GM23248 (cell line): ENCODE results near the gene NLRP9.

Source experiments
- EZH2 ChIP-seq: fragments of 200-600 bp; sonication (generic); IDR thresholded peaks from 2 replicates; pipeline ENCODE4 v1.6.1; 2018; ENCODE audit warnings: antibody characterized with exemption, mild to moderate bottlenecking; ENCODE audit not compliant: insufficient read depth, poor library complexity, severe bottlenecking
- EZH2phosphoT487 ChIP-seq: fragments of 200-600 bp; sonication (generic); IDR thresholded peaks from 2 replicates; pipeline ENCODE4 v1.6.1; 2018; ENCODE audit warnings: antibody characterized with exemption, moderate library complexity, mild to moderate bottlenecking, low read depth; ENCODE audit not compliant: insufficient read depth

DNA sequence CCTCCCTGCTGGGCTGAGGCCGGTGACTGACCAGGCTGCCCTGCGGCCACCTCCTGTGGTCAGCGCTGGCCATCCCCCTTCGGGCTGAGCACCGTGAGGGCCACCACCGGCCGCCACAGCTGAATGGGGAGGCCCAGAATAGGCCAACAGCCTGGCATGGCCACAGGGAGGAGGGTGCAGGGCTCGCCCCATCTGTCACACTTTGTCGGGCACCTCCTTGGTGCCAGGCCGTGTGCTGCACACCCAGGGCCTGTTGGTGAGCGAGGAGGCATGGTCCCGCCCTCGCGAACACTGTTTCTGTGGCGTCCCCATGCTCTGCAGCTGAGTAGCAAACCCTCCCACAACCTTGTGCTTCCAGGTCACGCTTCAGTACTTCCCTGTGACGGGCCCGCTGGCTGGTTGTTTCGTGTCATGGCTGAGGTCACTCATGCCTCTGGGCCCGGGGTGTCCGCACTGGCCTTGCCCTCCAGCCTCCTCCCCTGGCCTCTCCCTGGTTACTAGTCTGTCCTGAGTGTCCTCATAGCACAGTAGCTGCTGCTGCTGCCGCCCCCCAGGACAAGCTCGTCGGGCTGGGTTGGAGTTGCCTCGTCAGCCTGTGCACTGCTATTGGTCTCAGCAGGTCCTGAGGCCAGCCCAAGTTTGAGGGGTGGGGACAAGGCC, 48.0 kb downstream of the NLRP9 start:
- TF ChIP-seq EZH2 (no peak), EZH2phosphoT487 (no peak)
